ENCODE results near the gene CDC73. TPM values are rescaled to one million over a fixed set of nuclear protein-coding genes. Genes with fewer than 3 reads are reported as not detected.

Gene CDC73
- total RNA-seq, 2 experiments from 2014 or later: 12.9 to 50.0 TPM

GRCh38 chr1:193211539-193211938 is 89.7 kb downstream of the CDC73 start:
- BruUV-seq (replicated peaks): no TSS peak
- H2AFZ ChIP-seq (ENCODE audit: low read length): no peak overlapping the region
- H3K9me2 ChIP-seq (ENCODE audit: insufficient read depth, low read length): no peaks in the 10 kb centered on the region
- no peaks in the 10 kb centered on the region for H3K4me1 ChIP-seq (ENCODE audit: insufficient read depth, low read length, poor library complexity, severe bottlenecking)
- no peaks in the 10 kb centered on the region for H3K9me3 ChIP-seq (ENCODE audit: low read length)
- H3K79me2 ChIP-seq (ENCODE audit: insufficient read depth, low read depth, low read length): no peaks in the 10 kb centered on the region
- no peak overlapping the region for H3K4me3 ChIP-seq (ENCODE audit: low read depth, low read length, poor library complexity, severe bottlenecking)
- no peak overlapping the region for H3K27ac ChIP-seq (ENCODE audit: low read depth, low read length, poor library complexity, severe bottlenecking)
- intact Hi-C loops (cut with micrococcal nuclease; ENCODE audit: unreplicated experiment): no loop called here
- H4K20me1 ChIP-seq (ENCODE audit: insufficient read depth, low read length): no peaks in the 10 kb centered on the region
- H3K4me2 ChIP-seq (ENCODE audit: low read length): no peak overlapping the region
- peaks cover 63% of the 10 kb centered on the region for H3K36me3 ChIP-seq (ENCODE audit: insufficient read depth, low read length)
- ChIA-PET POLR2A (no interaction called here), CTCF (ENCODE audit: unreplicated experiment) (no interaction called here)
- DNase-seq (ENCODE audit: low spot score): no peak
- TF ChIP-seq CTCF (conservative IDR thresholded peaks at IDR 0.05; ENCODE audit: low read length) (no peak), EZH2phosphoT487 (IDR thresholded peaks at IDR 0.05; ENCODE audit: borderline replicate concordance, low read depth, low read length) (no peak)

- Histone ChIP-seq H3K4me1 (ENCODE audit: insufficient read depth, low read length, poor library complexity, severe bottlenecking) (no peaks in the 10 kb centered on the region), H3K79me2 (ENCODE audit: insufficient read depth, low read depth, low read length) (no peaks in the 10 kb centered on the region), H3K4me3 (ENCODE audit: low read depth, low read length, poor library complexity, severe bottlenecking) (no peak overlapping the region), H3K9me3 (ENCODE audit: low read length) (no peaks in the 10 kb centered on the region), H2AFZ (ENCODE audit: low read length) (no peak overlapping the region), H3K9me2 (ENCODE audit: insufficient read depth, low read length) (no peaks in the 10 kb centered on the region), H4K20me1 (ENCODE audit: insufficient read depth, low read length) (no peaks in the 10 kb centered on the region), H3K4me2 (ENCODE audit: low read length) (no peak overlapping the region), H3K27ac (ENCODE audit: low read depth, low read length, poor library complexity, severe bottlenecking) (no peak overlapping the region), H3K36me3 (ENCODE audit: insufficient read depth, low read length) (peaks cover 60% of the 10 kb centered on the region)
- ChIA-PET CTCF (ENCODE audit: unreplicated experiment) (no interaction called here), POLR2A (interaction anchor here (0.6 kb wide), 1 partner anchor 150 kb away, joined by 3 read pairs; no protein-coding TSS in a partner anchor)
- intact Hi-C loops (cut with micrococcal nuclease; ENCODE audit: unreplicated experiment): no loop called here
- no peak for DNase-seq (ENCODE audit: low spot score)
- BruUV-seq (replicated peaks): no TSS peak
- TF ChIP-seq EZH2phosphoT487 (IDR thresholded peaks at IDR 0.05; ENCODE audit: borderline replicate concordance, low read depth, low read length) (no peak), CTCF (conservative IDR thresholded peaks at IDR 0.05; ENCODE audit: low read length) (no peak)
Measured at GRCh38 chr1:193212637-193213036, 90.8 kb downstream of the CDC73 start.

GRCh38 chr1:193213998-193214397 is 92.2 kb downstream of the CDC73 start:
- no peaks in the 10 kb centered on the region for H4K20me1 ChIP-seq (ENCODE audit: insufficient read depth, low read length)
- H3K4me2 ChIP-seq (ENCODE audit: low read length): no peak overlapping the region
- TF ChIP-seq EZH2phosphoT487 (IDR thresholded peaks at IDR 0.05; ENCODE audit: borderline replicate concordance, low read depth, low read length): no peak
- no peak for TF ChIP-seq CTCF (conservative IDR thresholded peaks at IDR 0.05; ENCODE audit: low read length)
- no peak overlapping the region for H3K4me3 ChIP-seq (ENCODE audit: low read depth, low read length, poor library complexity, severe bottlenecking)
- CTCF ChIA-PET (ENCODE audit: unreplicated experiment): no interaction called here
- no peak overlapping the region for H3K27ac ChIP-seq (ENCODE audit: low read depth, low read length, poor library complexity, severe bottlenecking)
- no peaks in the 10 kb centered on the region for H3K9me3 ChIP-seq (ENCODE audit: low read length)
- H3K79me2 ChIP-seq (ENCODE audit: insufficient read depth, low read depth, low read length): no peaks in the 10 kb centered on the region
- no peaks in the 10 kb centered on the region for H3K4me1 ChIP-seq (ENCODE audit: insufficient read depth, low read length, poor library complexity, severe bottlenecking)
- H3K9me2 ChIP-seq (ENCODE audit: insufficient read depth, low read length): no peaks in the 10 kb centered on the region
- DNase-seq (ENCODE audit: low spot score): no peak
- intact Hi-C loops (cut with micrococcal nuclease; ENCODE audit: unreplicated experiment): no loop called here
- POLR2A ChIA-PET: interaction anchor here (0.6 kb wide), 1 partner anchor 13 kb away, joined by 3 read pairs; no protein-coding TSS in a partner anchor
- no peak overlapping the region for H2AFZ ChIP-seq (ENCODE audit: low read length)
- H3K36me3 ChIP-seq (ENCODE audit: insufficient read depth, low read length): peaks cover 64% of the 10 kb centered on the region
- BruUV-seq (replicated peaks): no TSS peak
